A549 (cell line): ENCODE measurements around the gene FAM151A. TPM values are rescaled to one million over a fixed set of nuclear protein-coding genes. Genes with fewer than 3 reads are reported as not detected.

ENCODE experiments used
- ATAC-seq, 2 experiments: fragments of 200-7000 bp in 1 of 2; fragments of >200 bp in 1 of 2; cut with Nextera tagmentation in 1 of 2; cut with Tn5 transposase in 1 of 2; 3 replicates each; pipeline versions ENCODE4 v1.8.0 to v1.9.1; 2018 to 2020; ENCODE audit warnings: mild to moderate bottlenecking in 1 of 2, moderate library complexity in 1 of 2
- CTCF ChIA-PET: fragments of 300-600 bp; sonication (Branson Sonifier 250); formaldehyde crosslinking; extraction: SDS; loops from one replicate; lab custom pipeline; 2021; ENCODE audit warnings: antibody characterized with exemption, inconsistent platforms; lab: Yijun Ruan, JAX
- POLR2A ChIA-PET: fragments of 350-600 bp; formaldehyde crosslinking; extraction: SDS; loops from one replicate; lab custom pipeline; 2021; ENCODE audit warnings: antibody characterized with exemption, inconsistent platforms; lab: Yijun Ruan, JAX
- DNase-seq, 2 experiments: peaks; one replicate each; pipeline versions ENCODE4 v3.0.0 to v3.0.0-alpha.2; 2011 to 2016; ENCODE audit warnings: low read depth in 1 of 2, low spot score in 1 of 2
- FAIRE-seq: peaks from 2 replicates; lab custom pipeline; 2011; peaks lifted over from hg19 to GRCh38; lab: Jason Lieb, UNC
- H3K27ac ChIP-seq, 2 experiments: fragments of >200 bp; sonication (Bioruptor Twin); formaldehyde crosslinking; 3 replicates each; pipeline ENCODE4 v1.5.1; 2016 to 2017
- H3K4me1 ChIP-seq: fragments of >200 bp; sonication (Bioruptor Twin); formaldehyde crosslinking; 3 replicates; pipeline ENCODE4 v1.6.1; 2016
- H3K4me2 ChIP-seq: fragments of >200 bp; sonication (Bioruptor Twin); formaldehyde crosslinking; 3 replicates; pipeline ENCODE4 v1.6.1; 2016
- H3K4me3 ChIP-seq: fragments of >200 bp; sonication (Bioruptor Twin); formaldehyde crosslinking; 3 replicates; pipeline ENCODE4 v1.5.1; 2016
- H3K9me3 ChIP-seq: fragments of >200 bp; sonication (Bioruptor Twin); formaldehyde crosslinking; 3 replicates; pipeline ENCODE4 v1.6.1; 2016
- CBX2 ChIP-seq: fragments of 200-600 bp; sonication (generic); IDR thresholded peaks from 2 replicates; pipeline ENCODE4 v1.6.1; 2016; ENCODE audit warnings: low read depth, mild to moderate bottlenecking, borderline replicate concordance
- CEBPB ChIP-seq, 2 experiments: fragments of >200 bp in 1 of 2; sonication (Bioruptor Twin) in 1 of 2; formaldehyde crosslinking in 1 of 2; IDR thresholded peaks; 2 replicates each; pipeline ENCODE4 v1.6.1; 2012 to 2016
- CHD2 ChIP-seq: fragments of 150-350 bp; IDR thresholded peaks from 2 replicates; pipeline ENCODE4 v1.6.1; 2014; ENCODE audit warnings: low read length; ENCODE audit not compliant: partially characterized antibody
- CHD4 ChIP-seq: fragments of 200-600 bp; sonication (generic); IDR thresholded peaks from 2 replicates; pipeline ENCODE4 v1.6.1; 2016; ENCODE audit warnings: antibody characterized with exemption, mild to moderate bottlenecking, borderline replicate concordance
- E2F6 ChIP-seq: IDR thresholded peaks from 2 replicates; pipeline ENCODE4 v1.6.1; 2012; ENCODE audit warnings: low read depth, borderline replicate concordance
- EHMT2 ChIP-seq: fragments of 200-600 bp; sonication (generic); IDR thresholded peaks from 2 replicates; pipeline ENCODE4 v1.6.1; 2016; ENCODE audit warnings: antibody characterized with exemption, low read depth, mild to moderate bottlenecking, moderate library complexity
- EP300 ChIP-seq, 2 experiments: fragments of >200 bp; sonication (Bioruptor Twin); formaldehyde crosslinking; IDR thresholded peaks; 2 replicates in 1 of 2; 3 replicates in 1 of 2; pipeline ENCODE4 v1.6.1; 2016 to 2017
- FOXS1 ChIP-seq: fragments of 250-450 bp; sonication (Bioruptor Pico); IDR thresholded peaks from 2 replicates; pipeline ENCODE4 v1.5.0; 2020; ENCODE audit warnings: mild to moderate bottlenecking, moderate library complexity
- HDAC2 ChIP-seq: fragments of 200-600 bp; sonication (generic); IDR thresholded peaks from 2 replicates; pipeline ENCODE4 v1.6.1; 2016
- HOXA7 ChIP-seq: fragments of 250-450 bp; sonication (Bioruptor Pico); IDR thresholded peaks from 2 replicates; pipeline ENCODE4 v1.5.0; 2020; ENCODE audit warnings: mild to moderate bottlenecking, moderate library complexity
- HOXB13 ChIP-seq: fragments of 250-450 bp; sonication (Bioruptor Pico); IDR thresholded peaks from 2 replicates; pipeline ENCODE4 v1.5.0; 2020; ENCODE audit warnings: low read depth, mild to moderate bottlenecking, moderate library complexity
- HOXB5 ChIP-seq: fragments of 250-450 bp; sonication (Bioruptor Pico); IDR thresholded peaks from 2 replicates; pipeline ENCODE4 v1.5.0; 2020; ENCODE audit warnings: mild to moderate bottlenecking, moderate library complexity
- KDM1A ChIP-seq: fragments of 200-600 bp; sonication (generic); IDR thresholded peaks from 2 replicates; pipeline ENCODE4 v1.6.1; 2016; ENCODE audit warnings: low read depth, mild to moderate bottlenecking
- MAZ ChIP-seq: fragments of 150-350 bp; IDR thresholded peaks from 2 replicates; pipeline ENCODE4 v1.6.1; 2014; ENCODE audit warnings: antibody characterized with exemption, low read depth, low read length, borderline replicate concordance
- MYC ChIP-seq: IDR thresholded peaks from 2 replicates; pipeline ENCODE4 v1.6.1; 2012; ENCODE audit warnings: mild to moderate bottlenecking, inconsistent platforms, low read length, improper control_type of control experiment, borderline replicate concordance
- NPAS2 ChIP-seq: fragments of 250-450 bp; sonication (Bioruptor Pico); IDR thresholded peaks from 2 replicates; pipeline ENCODE4 v1.8.0; 2022; ENCODE audit warnings: mild to moderate bottlenecking, moderate library complexity, borderline replicate concordance
- POLR2AphosphoS2 ChIP-seq: conservative IDR thresholded peaks from 2 replicates; pipeline ENCODE4 v1.6.1; 2012; ENCODE audit warnings: low read length, improper control_type of control experiment, inconsistent platforms
- RAD21 ChIP-seq, 2 experiments: fragments of >200 bp in 1 of 2; sonication (Bioruptor Twin) in 1 of 2; formaldehyde crosslinking in 1 of 2; IDR thresholded peaks in 1 of 2; conservative IDR thresholded peaks in 1 of 2; 2 replicates in 1 of 2; 3 replicates in 1 of 2; pipeline ENCODE4 v1.6.1; 2012 to 2018; ENCODE audit warnings: inconsistent platforms in 1 of 2
- RARB ChIP-seq: fragments of 250-450 bp; sonication (Bioruptor Pico); IDR thresholded peaks from 2 replicates; pipeline ENCODE4 v1.8.0; 2021; ENCODE audit warnings: mild to moderate bottlenecking, moderate library complexity
- SMC3 ChIP-seq: fragments of >200 bp; sonication (Bioruptor Twin); formaldehyde crosslinking; IDR thresholded peaks from 3 replicates; pipeline ENCODE4 v1.6.1; 2018; ENCODE audit warnings: inconsistent platforms
- SREBF2 ChIP-seq: fragments of 450-650 bp; IDR thresholded peaks from 2 replicates; pipeline ENCODE4 v1.6.1; 2014; ENCODE audit warnings: mild to moderate bottlenecking, moderate library complexity
- USF2 ChIP-seq: fragments of 450-650 bp; IDR thresholded peaks from 2 replicates; pipeline ENCODE4 v1.6.1; 2014; ENCODE audit warnings: antibody characterized with exemption
- ZC3H11A ChIP-seq: fragments of 450-650 bp; IDR thresholded peaks from 2 replicates; pipeline ENCODE4 v1.6.1; 2014; ENCODE audit warnings: antibody characterized with exemption, mild to moderate bottlenecking
- WGBS: methylation state at CpG from one replicate; pipeline ENCODE4 v1.1.6; 2017; ENCODE audit errors: missing lambda C conversion rate; 5-methylcytosine and 5-hydroxymethylcytosine counted together
- polyA plus RNA-seq, 4 experiments: library from polyadenylated mRNA; depleted of rRNA in 3 of 4; stranded (reverse); fragments of >200 nt; fragmentation: RNase III in 1 of 4; extraction: RNeasy Plus Mini Kit Qiagen cat#74134 plus additional on column Dnase treatment in 1 of 4; gene quantifications; 2 replicates in 3 of 4; 3 replicates in 1 of 4; pipeline ENCODE4 v1.2.3, GENCODE V29; 2011 to 2017

The FAM151A gene
- polyA plus RNA-seq, 2 of the 4 experiments (the other 2 are of a cell fraction): not detected

- Histone ChIP-seq H3K4me1 (peaks cover 18% of the 10 kb centered on the region), H3K4me3 (no peak overlapping the region), H3K27ac (no peak overlapping the region), H3K4me2 (no peak overlapping the region), H3K9me3 (no peaks in the 10 kb centered on the region)
- no peak for DNase-seq
- TF ChIP-seq SREBF2 (no peak), ZC3H11A (no peak), CHD2 (no peak), RARB (CRISPR knock-in tag) (no peak), HOXB13 (CRISPR knock-in tag) (no peak), KDM1A (no peak), SMC3 (no peak), HOXA7 (no peak), EHMT2 (no peak)
- TF ChIP-seq, all 56 proteins: peak for 0
- no peak for ATAC-seq
- CTCF ChIA-PET: no interaction called here
- POLR2A ChIA-PET: no interaction called here
- no peak for FAIRE-seq
Measured at GRCh38 chr1:54652168-54652567, 28.8 kb upstream of the FAM151A start.

GRCh38 chr1:54651608-54652007, 28.3 kb upstream of the FAM151A start:
- WGBS: 69% methylated on average over 3 of the region's 3 CpGs
- Histone ChIP-seq H3K27ac (no peak overlapping the region), H3K9me3 (no peaks in the 10 kb centered on the region), H3K4me3 (no peak overlapping the region), H3K4me2 (no peak overlapping the region), H3K4me1 (peaks cover 18% of the 10 kb centered on the region)
- DNase-seq (no peak), FAIRE-seq (no peak), ATAC-seq (no peak)
- POLR2A ChIA-PET: no interaction called here
- TF ChIP-seq RAD21 (conservative IDR thresholded peaks at IDR 0.05 in 1 of 2, IDR thresholded peaks at IDR 0.05 in 1 of 2) (no peak), USF2 (no peak), NPAS2 (CRISPR knock-in tag) (no peak), CEBPB (IDR thresholded peaks at IDR 0.05) (no peak), EP300 (IDR thresholded peaks at IDR 0.05) (no peak), ZC3H11A (no peak), FOXS1 (CRISPR knock-in tag) (no peak), HDAC2 (no peak), CHD4 (no peak), CBX2 (no peak), MYC (no peak), E2F6 (no peak), KDM1A (no peak), POLR2AphosphoS2 (no peak)
- CTCF ChIA-PET: no interaction called here

- FAIRE-seq (no peak), DNase-seq (no peak)
- Histone ChIP-seq H3K4me3 (no peak overlapping the region), H3K9me3 (no peaks in the 10 kb centered on the region)
- TF ChIP-seq MAZ (no peak), SMC3 (no peak), E2F6 (no peak), HOXB5 (CRISPR knock-in tag) (no peak)
- TF ChIP-seq, all 56 proteins: peak for 0
- no peak for ATAC-seq
- 78% methylated on average over 3 of the region's 3 CpGs for WGBS
- ChIA-PET CTCF (no interaction called here), POLR2A (no interaction called here)
- no peak overlapping the region for H3K27ac ChIP-seq
- no peak overlapping the region for H3K4me2 ChIP-seq
- peaks cover 18% of the 10 kb centered on the region for H3K4me1 ChIP-seq
Measured at GRCh38 chr1:54650417-54650816, 27.1 kb upstream of the FAM151A start.
